NK-92 (cell line): Measurements from ENCODE around the gene PGAM2.
A peak's percentile ranks its signal among the peaks of the same experiment; 100 is the strongest.

Source experiments
- DNase-seq: peaks from one replicate; lab custom pipeline; 2025; ENCODE audit not compliant: unreplicated experiment; lab: John Stamatoyannopoulos, UW

The PGAM2 gene

DNA sequence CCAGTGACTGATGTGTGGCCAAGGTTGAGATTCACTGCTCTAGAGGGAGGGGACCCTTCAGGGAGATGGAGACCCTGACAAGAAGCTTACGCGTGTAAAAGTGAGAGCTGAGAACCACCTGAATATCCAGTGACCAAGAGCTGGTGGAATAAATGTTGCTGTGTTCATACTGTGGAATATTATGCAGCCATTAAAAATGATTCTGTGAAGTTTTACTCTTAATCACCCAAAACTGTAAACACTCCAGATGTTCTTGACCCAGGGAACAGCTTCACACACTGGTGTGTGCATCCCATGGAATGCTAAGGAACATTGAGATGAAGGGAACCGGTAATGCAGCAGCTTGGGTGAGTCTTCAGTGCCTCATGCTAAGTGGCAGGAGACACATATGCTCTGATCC, 21.3 kb upstream of the PGAM2 start:
- no peak for DNase-seq

DNA sequence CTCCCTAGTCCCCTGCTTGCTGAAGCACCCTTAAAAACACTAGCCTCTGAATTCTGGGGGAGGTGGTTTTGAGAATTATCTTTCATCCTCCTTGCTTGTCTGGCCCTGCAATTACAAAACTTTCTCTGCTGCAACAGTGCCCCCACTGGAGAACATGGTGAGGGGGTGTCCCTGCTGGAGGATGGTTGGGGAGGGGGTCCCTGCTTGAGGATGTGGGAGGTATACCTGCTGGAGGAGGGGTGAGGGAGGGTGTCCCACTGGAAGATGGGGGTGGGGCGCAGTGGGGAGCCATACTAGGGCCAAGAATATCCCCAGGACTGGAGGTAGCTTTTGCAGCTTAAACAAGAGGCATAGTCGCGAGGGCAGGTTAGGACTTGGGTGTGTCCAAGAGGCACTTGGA, 20.2 kb upstream of the PGAM2 start:
- no peak for DNase-seq

DNA sequence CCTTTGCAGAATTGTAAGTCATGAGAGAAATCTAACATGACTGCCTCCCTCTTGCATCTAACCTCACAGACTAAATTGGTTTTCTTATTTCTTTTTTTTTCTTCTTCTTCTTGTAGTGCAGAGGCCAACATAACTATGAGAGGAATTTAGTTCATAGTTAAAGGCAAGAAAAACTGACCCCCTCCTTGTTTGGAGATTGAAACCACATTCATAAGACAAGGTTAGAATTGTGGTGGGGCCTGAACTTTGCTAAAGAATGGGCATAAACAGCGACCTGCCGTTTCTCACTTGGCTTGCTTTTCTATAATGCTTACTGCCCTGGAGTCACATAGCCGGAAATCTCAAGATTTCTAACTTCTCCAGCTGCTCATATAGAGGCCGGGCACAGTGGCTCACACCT, 19.3 kb upstream of the PGAM2 start:
- no peak for DNase-seq

DNA sequence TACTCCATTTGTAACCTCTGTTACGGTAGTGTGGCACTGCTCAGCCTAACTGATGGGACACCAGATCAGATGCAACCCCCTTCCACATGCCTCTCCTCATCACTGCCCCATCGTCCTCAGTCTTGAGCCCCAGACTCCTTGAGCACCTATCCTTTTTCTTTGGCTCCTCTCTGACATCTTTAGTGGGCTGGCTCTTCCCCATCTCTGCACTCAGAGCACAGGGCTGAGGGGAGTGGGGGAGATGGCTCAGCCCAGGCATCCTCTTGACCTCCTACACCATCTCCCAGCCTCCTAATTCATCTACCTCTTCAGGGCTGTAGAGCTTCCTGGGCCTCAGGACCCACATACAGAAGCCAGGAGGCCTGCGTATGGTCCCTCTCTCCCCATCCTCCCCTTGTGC, 18.4 kb upstream of the PGAM2 start:
- DNase-seq = no peak

DNA sequence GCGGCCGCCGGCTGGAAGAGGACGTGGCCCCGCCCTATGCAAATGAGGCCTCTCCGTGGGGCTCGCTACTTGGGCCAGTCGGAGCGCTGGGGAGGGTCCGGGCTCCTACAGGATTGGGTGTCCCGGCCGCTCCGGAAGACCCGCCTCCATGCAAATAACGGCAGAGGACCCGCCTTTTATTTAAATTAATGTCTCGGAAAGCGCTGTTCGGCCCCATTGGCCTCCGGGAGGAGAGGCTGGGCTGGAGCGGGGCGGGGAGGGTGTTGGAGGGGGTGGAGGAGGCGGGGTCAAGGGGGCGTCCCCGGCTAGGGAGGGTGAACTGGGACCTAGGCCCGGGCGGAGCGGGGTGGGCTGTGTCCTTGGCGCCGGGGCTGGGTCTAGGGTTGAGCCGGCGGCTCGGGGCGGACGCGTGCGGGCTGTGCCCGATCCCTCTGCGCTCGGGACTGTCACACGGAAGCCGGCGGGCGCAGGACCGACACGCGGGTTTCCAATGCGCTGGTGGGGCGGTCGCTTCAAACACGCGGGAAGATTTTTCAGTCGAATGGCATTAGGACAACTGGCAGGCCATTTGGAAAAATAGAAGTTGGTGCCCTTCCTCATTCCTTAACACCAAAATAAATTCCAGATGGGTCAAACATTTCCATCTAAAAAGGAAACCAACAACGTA, 17.3 kb upstream of the PGAM2 start:
- peak; percentile 88 for DNase-seq

DNA sequence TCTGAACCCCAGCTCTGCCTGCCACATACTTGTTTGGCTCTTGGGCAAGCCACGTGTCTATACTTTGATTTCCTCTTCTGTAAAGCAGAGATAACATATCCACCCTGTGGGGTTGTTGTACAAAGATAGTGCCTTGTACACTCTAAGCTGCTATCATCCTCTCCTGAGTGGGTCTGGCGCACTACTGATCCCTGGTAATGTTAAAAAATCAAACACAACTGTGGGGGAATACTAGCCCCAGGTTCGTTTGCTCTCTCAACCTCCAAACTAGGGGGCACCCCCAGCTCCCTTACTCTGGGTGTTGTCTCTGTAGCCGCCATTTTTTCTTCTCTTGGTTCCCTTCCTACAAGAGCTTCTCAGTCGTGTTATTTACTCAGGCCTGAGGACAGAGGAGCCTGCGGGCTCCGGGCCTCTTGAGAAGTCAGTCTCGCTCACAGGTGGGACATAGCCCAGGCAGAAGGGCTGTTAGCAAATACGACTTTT, 15.9 kb upstream of the PGAM2 start:
- DNase-seq = no peak

DNA sequence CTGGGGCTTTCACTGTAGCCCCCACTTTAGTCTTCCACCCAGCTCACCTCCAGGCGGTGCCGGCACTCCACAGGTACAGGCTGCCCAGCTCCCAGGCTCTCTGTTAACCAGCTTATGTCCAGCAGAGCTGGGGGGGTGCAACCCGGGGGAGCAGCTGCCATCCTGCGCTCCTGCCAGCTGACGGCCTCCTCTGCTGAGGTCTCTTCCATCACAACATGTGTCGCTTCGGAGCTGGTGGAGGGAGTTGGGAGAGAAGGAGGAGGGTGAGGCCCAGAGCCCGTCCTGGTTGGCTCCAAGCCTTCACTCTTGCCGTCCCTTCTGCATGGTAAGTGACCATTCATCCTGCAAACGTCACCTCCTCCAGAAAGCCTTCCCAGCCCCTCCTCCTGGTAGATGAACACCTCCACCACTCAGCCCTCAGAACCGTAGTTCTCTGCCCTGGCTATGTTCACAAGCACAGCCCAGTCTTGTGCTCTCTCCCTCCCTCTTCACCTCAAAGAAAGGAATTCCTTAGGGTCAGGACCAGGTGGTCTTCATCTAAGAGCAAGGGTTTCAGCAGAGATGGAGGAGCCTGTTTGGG, 15.4 kb upstream of the PGAM2 start:
- no peak for DNase-seq

DNA sequence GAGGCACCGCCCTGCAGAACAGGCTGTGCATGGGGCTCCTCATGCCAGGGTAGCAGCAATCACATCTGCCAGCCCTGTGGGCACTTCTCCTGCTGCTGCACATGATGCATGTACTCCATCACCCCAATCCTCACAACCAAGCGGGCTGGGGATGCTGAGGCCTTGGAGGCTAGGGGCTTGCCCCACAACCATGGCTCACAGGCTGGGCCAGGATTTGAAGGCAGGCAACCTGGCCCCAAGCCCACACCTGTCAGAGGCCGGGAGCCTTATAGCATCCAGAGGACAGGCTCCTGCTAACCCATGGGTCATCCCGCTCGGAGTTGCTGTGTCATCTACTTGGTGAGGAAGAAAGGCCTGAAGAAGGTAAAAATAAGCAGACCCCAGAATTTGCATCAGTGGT, 14.8 kb upstream of the PGAM2 start:
- DNase-seq = no peak

DNA sequence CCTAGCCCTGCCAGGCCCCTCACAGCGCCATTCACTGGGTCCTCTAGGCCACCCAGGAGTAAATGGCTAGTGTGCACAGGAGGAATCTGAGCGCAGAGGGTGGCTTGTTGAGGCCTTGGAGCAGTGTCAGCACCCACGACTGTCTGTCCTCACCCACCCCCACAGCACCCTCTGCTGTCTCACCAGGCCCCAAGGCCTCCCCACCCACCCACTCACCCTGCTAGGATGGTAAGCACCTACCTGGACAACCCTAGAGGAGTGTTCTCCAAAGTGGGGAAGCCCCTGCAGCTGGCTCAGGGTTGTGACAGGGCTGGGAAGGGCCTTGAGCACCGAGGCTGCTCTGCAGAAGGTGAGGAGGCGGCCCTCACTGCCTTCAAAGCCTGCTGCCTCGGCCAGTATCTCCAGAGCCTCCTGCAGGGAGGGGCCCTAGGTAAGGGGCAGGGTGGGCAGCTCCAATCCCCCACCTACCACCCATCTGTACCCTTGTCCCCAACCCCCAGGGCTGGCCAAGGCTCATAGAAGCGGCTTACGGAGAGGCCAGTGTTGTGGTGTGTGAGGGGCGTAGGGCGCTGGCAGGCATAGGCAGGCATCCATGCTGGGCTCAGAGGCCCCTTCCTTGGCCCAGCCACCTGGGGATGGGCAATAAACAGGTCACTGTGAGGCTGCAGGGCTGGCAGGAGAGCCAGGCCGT, 14.1 kb upstream of the PGAM2 start:
- no peak for DNase-seq

DNA sequence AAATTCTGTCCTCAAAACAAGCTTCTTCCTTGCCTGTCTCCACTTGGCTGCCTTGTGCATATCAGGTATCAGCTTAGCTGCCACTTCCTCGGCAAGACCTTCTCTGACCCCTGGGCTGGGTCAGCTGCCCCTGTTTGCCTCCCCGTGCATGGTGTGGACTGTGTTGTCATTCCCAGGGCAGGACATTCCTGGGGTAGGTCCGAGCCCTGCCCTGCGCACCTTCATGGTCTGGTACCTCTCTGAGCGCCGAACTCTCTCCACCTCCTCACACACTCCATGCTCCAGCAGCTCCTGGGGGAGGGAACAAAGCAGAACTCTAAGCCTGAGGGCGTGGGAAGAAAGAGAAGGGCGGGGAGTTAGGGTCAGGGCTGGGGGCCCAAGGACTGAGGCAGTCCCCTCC, 13.2 kb upstream of the PGAM2 start:
- DNase-seq = no peak

DNA sequence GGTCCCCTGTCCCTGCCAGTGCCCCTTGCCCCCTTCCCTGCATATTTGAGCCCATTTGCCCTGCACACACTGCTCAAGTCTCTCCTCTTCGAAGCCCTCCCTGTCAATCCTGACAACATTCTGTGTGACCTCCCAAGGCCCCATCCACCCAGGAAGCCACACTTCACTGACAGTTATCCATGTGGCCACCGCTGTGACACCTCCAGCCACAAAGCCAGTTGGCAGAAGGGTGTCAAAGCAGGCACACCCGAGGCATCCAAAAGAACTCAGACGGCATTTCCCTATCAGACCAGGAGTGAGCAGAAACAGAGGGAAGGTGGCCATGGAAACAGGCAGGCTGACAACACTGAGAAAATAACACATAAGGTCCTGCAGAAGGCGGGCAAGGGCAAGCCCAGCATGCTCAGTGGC, 12.3 kb upstream of the PGAM2 start:
- DNase-seq = no peak

DNA sequence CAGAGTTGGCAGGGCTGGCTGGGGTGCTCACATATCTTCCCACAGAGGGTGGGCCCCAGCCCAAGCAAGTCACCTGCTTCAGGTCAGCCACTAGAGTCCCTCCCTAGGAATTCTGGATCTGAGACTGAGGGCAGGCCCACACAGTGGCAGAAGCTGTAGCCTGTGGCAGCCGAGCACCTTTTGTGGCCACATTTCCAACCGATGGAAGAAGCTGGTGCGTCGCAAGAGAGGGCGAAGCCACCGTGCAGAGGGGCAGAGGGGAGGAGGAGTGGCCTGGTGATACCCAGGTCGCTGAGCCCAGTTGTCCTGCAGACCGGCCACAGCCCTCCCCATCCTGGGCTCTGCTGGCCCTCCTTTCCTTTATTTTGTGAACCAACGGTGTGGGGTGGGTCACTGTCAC, 11.7 kb upstream of the PGAM2 start:
- DNase-seq = no peak

DNA sequence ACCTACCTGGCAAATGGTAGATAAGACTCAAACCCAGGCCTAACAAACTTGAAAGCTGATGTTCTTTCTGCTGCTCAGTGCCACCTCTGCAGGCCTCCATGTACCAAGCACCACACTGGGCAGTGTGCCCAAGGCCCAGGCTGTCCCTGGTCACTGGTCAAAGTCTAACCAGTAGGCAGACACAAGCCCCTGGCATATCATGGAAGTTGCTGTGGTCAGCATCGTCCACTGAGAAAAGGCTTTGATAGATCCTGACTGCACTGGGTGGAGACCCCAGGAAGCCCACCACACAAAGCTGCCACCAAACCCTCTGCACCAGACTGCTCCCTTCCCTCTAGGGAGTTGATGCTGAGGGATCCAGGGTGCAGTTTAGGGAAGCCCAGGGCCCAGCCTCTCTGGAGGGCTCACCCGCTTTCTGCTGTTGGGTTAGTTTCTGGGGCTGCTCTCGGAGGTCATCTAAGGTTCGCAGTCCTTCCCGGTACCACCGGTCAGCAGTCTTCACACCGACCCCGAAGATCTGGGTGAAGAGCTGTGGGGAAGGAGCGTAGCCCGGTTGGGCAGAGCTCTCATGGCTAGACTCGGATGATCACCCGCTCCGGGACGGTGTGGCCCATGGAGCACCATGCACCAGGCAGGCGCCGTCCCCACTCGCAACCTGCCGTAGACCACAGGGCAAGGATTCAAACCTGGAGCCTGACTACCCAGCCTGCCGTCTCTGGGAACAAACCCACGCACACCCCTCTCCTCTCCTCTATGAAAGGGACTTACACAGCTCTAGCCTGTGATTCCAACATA, 10.9 kb upstream of the PGAM2 start:
- DNase-seq = no peak

DNA sequence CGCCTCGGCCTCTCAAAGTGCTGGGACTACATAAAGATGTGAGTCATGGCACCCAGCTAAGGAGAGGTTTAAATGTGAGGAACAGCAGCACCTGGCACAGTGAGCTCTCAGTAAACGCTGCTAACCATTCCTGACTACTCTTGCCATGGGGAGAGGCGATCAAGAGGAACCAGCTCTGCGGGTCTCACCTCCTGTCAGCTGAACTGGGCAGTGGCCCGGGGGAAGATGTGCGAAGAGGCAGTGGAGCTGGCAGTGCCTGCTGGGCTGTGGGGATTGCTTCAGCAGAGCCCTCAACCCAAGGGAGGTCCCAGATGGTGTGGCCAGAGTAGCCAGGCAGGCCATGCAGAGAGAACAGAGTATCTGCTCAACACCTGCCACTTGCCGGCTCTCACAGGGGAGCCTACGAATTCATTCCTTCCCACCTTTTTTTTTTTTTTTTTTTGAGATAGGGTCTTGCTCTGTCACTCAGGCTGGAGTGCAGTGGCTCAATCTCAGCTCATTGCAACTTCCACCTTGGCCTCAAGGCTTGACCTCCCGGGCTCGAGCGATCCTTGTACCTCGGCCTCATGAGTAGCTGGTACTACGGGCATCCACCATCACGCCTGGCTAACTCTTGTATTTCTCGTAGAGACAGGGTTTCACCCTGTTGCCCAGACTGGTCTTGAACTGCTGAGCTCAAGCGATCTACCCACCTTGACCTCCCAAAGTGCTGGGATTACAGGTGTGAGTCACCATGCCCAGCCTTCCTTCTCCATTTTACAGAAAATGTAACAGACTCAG, 10.1 kb upstream of the PGAM2 start:
- no peak for DNase-seq

DNA sequence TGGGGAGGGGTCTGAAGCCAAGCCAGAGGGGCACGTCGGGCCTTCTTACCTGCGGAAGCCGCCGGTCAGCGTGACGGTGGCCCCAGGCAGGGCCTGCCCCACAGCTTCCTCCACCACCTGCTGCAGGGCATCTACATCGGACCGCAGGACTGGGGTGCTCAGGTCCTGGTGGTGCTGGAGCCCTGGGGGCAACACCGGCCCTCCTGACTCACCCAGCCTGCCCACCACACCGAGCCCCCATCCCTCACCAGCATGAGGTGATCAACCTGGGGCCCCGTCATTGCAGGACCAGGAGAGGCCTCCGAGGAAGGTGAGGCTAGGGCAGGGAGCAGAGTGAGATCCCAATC, 9.0 kb upstream of the PGAM2 start:
- DNase-seq = no peak

DNA sequence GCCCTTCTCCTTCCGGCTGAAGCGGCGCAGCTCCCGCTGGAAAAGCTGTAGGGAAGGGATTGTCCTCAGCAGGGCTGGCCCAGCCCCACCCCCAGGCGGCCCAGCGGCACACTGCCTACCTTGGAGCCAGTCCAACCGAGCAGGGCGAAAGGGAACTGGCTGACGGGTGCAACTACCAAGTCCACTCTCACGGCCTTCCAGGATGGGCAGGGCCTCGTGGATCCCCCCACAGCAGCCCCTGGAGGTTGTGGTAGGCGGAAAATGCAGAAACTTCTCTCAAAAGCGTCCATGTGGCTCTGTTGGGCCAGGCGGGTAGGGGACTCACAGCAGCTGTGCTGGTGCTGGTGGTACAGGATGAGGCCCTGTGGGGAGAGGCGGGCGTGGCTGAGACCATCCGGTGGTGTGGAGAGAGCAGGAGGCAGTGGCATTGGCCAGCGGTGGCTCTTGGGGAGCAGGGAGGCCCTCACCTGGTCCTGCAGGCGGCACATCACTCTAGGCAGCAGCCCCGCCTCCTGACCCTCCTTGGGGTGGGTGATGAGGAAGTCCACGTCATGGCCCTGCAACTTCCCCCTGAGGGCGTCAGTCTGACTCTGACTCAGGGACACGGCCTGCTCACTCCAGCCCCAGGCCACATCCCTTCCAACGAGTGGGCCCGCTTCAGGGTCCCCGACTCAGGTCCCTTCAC, 8.4 kb upstream of the PGAM2 start:
- no peak for DNase-seq

DNA sequence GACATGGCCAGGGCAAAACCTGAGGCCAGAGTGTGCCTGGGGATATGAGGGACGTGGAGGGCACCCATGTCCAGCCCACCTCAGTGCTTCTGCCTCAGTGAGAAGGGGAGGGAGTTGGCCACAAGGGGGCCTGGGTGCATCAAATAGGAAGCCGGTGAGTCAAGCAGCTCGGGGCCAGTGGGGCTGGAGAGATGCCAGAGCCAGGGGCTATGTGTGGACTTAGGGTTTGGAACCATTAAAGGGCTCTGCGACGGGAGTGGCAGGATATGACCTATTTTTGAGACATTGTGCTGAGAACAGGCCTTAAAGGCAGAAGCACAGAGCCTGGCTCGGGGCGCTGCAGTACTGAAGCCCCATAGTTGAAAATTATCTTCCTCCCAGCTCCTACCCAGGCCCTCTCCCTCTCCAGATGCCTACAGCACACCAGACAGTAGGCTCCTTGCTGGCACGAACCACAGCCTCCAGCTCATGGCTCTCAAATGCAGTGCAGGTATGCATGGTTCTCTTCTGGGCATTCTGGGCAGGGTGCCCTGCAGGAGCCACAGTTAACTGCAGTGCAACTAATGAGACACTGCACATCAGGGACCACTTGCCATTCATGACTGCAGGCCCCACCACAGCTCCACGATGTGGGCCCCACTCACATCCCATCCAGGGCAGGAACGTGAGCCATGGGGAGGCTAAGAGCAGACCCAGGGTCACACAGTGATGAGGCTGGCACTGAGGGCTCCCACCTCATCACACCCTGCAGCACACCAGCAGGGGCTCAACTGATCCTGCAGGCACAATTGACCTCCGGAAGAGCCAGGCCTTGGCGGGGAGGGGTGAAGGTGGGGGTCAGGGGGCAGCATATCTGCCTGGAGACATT, 7.2 kb upstream of the PGAM2 start:
- DNase-seq = no peak

DNA sequence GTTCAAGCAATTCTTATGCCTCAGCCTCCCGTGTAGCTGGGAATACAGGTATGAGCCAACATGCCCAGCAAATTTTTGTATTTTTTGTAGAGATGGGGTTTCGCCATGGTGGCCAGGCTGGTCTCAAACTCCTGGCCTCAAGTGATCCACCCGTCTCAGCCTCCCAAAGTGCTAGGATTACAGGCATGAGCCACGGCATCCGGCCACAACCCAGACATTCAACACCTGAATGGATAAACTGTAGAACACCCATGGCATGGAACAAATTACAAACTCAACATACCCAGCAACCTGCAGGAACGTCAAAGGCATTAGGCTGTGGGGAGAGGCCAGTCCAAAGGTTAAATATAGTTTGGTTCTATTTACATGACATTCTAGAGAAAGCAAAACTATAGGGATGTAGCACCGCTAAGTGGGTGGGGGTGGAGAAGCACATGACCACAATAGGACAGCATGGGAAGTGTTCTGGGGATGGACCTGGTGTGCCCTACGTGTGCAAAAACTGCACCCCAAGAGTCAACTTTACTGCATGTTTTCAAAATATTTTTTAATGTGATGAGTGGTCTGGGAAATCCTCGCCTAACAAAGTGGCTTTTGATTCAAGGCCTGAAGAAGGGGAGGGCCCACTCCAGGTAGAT, 6.5 kb upstream of the PGAM2 start:
- no peak for DNase-seq

DNA sequence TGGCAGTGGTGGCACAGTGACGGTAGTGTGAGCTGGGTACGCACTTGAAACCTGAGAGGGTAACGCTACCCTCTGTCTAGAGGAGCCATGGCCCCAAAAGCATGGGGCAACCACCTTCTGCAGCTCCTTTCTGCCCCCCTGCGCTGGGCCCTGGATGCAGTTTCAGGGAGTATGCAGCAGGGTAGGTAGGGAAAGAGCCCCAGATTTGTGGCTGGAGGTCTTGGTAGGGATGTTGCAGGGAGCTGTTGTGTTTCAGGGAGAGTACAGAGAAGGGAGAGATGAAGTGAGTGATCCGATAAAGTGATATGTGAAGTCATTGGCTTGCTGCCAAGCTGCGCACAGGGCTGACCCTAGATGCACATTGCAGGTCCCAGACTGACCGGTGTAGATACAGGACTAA, 2.7 kb upstream of the PGAM2 start:
- DNase-seq = no peak
